ENCODE measurements around the gene SEC24D.
"Not testable (repeated sequence)": the region's sequence is repeated elsewhere in the genome, so short reads cannot be mapped to it uniquely, and the experiment has no call there.

Gene SEC24D, protein sequence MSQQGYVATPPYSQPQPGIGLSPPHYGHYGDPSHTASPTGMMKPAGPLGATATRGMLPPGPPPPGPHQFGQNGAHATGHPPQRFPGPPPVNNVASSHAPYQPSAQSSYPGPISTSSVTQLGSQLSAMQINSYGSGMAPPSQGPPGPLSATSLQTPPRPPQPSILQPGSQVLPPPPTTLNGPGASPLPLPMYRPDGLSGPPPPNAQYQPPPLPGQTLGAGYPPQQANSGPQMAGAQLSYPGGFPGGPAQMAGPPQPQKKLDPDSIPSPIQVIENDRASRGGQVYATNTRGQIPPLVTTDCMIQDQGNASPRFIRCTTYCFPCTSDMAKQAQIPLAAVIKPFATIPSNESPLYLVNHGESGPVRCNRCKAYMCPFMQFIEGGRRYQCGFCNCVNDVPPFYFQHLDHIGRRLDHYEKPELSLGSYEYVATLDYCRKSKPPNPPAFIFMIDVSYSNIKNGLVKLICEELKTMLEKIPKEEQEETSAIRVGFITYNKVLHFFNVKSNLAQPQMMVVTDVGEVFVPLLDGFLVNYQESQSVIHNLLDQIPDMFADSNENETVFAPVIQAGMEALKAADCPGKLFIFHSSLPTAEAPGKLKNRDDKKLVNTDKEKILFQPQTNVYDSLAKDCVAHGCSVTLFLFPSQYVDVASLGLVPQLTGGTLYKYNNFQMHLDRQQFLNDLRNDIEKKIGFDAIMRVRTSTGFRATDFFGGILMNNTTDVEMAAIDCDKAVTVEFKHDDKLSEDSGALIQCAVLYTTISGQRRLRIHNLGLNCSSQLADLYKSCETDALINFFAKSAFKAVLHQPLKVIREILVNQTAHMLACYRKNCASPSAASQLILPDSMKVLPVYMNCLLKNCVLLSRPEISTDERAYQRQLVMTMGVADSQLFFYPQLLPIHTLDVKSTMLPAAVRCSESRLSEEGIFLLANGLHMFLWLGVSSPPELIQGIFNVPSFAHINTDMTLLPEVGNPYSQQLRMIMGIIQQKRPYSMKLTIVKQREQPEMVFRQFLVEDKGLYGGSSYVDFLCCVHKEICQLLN

DNA sequence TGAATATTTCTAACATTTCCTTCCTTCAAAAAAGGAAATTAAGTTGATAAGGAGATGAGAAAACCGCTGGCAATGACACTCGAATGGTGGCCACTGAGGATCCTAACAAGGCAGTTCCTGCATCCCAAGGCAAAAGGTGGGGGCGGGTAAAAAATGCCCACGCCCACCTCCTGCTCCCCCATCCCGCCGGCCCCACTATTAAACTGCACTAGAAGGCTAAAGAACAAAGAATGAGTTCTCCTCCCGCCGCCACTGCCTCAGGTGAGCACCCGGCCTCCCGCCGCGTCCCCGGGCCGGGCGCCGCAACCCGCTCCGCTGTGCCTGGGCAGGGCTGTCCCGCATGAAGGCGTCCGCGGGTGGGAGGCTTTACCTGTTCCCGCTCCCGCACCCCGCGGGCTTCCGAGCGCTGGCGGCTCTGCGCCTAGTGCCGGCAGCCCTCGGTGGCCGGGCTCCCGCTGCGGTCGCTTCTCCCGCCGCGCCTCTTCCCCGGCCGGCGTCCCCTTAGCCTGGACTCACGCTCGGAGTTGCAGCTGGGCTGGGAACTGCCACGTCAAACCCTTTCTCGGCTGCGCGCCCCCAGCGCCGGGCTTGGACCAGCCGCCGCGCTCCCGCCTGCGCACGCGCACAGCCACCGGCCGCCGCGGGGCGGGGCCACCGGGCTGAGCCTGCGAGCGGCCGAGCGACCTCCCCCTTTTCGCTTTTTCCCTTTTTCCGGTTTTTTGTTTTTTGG, at the start of gene SEC24D:
Gene SEC24D (minus strand): TSS at position 556 of the 730 bp plus-strand sequence. CDS start 2,430 bp downstream, outside the sequence.
- DNase-seq = peak; percentile 7

DNA sequence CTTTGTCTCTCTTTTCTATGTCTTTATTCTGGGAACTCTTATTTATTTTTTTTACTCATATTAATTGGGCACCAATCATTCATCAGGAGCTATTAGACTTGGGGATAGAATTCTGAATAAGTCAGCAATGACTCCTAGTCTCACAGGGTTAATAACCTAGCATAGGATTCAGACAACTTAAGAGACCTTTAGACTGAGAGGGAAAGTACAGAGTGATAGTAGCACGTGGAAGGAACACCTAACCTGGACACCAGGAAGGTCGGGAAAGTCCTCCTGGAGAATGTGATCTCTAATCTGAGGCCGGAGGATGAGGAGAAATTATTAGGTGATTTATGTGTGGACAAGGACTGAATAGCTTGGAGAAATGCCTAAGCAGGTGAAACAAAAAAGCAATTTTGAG, 48.8 kb upstream of the SEC24D start:
- no peak for DNase-seq

DNA sequence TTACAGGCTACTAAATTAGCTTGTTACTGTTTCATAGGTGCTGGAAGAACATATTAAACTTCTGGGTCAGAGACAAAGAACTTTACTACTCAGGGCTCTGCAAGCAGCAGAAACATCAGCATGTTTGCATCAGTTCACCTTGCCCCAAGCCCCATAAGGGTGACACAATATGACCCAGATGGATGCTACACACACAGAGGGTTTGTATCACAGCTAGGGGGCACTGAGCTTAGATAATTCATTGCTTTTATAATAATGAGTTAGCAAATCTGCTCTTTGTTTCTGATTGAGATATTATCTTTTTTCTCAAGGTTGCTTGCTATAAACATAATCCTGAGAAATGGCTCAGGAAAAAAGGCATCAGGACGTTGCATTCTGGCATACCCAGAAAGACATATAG, 47.9 kb upstream of the SEC24D start:
- no peak for DNase-seq

DNA sequence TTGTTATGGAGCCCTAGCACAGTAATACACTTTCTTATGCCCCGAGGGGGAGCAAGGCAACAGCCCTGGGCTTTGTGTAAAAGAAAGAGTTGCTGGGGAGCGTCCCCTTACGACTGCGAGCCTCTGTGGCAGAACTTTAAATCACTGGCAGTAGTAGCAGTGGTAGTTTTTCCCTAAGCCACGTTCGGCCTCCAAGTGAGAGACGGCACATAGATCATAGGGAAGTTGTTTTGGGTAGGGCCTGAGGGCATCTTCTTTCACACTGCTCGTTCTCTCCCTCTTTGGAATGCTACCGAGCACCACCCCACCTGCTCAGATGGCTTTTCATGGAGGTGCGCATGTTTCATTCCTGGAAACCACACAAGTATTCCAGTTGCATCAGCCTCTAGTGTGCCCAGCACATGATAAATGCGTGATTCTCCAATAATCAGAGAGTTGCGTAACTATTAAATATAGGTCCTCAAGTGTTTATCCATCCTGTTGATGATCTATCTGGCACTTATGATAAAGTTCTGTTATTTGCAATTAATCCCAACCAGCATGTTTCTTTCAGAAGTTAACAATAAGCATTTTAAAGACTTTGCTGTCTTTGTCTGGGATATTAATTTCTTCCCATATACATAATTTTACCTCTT, 45.7 kb upstream of the SEC24D start:
- DNase-seq = no peak

DNA sequence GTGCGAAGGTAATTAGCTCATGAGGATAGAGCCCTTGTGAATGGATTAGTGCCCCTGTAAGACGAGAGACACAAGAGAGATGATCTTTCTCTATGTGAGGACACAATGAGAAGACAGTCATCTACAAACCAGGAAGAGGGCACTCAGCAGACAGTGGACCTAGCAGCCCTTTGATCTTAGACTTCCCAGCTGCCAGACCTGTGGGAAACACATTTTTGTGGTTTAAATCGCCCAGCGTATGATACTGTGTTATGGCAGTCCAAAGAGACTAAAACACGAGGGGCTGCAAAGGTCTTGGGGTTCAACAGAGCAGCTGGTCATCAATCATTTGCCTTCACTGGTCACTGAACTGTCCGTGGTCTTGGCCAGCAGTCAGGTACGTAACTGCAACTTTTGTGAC, 43.5 kb upstream of the SEC24D start:
- no peak for DNase-seq

DNA sequence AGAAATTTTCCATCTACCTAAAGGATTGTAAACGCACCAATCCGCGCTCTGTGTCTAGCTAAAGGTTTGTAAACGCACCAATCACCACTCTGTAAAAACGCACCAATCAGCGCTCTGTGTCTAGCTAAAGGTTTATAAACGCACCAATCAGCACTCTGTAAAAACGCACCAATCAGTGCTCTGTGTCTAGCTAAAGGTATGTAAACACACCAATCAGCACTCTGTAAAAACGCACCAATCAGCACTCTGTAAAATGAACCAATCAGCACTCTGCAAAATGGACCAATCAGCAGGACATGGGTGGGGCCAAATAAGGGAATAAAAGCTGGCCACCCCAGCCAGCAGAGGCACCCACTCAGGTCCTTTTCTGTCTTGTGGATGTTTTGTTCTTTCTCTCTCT, 42.6 kb upstream of the SEC24D start:
- not testable (repeated sequence) for DNase-seq

DNA sequence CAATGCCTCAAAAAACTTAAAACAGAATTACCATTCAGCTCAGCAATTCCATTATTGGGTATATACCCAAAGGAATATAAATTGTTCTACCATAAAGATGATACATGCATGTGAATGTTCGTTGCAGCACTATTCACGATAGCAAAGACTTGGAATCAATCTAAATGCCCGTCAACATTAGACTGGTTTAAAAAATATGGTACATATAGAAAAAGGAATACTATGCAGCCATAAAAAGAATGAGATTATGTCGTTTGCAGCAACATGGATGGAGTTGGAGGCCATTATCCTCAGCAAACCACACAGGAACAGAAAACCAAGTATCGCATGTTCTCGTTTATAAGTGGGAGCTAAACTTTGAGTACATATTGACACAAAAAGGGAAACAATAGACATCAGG, 41.9 kb upstream of the SEC24D start:
- DNase-seq = no peak

DNA sequence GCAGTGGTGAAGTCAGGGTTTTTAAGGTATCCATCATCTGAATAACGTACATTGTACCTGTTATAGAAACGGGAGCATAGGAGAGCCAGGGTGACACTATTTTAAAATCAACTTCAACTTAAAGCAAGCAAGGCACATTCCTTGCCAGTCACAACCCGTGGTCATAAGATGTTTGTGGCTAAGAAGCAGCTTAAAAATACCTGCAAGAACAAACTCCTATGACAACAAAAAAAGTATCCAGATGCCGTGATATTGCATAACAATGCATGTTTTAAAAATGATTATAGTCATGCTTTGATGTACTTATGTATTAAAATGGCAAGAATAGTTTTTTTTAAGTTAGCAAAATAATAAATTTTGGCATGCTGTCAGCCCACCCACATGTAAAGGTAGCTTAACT, 36.3 kb upstream of the SEC24D start:
- no peak for DNase-seq

DNA sequence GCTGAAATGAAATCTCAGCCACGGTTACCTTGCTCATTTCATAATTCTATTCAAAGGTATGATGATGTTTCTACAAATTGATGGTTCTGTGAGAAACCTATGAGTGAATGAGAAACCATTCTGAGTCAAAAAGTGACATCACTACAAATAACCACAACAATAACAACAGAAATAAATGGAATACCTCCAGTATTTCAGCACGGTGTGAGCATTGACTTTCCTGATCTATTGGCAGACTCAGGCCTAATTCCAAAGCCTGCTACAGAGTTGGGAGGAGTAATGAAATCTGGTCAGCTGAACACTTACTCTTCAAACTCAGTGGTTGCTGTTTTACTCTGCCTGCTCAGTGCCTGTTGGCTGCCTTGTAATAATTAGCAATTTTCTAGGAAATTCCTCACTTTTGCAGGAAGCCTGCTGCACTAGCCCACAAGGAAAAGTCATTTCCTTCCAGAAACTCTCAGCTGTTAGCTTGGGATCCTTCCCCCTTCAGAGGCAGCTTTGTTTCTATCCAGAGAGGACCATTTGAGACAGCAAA, 33.9 kb upstream of the SEC24D start:
- DNase-seq = no peak

DNA sequence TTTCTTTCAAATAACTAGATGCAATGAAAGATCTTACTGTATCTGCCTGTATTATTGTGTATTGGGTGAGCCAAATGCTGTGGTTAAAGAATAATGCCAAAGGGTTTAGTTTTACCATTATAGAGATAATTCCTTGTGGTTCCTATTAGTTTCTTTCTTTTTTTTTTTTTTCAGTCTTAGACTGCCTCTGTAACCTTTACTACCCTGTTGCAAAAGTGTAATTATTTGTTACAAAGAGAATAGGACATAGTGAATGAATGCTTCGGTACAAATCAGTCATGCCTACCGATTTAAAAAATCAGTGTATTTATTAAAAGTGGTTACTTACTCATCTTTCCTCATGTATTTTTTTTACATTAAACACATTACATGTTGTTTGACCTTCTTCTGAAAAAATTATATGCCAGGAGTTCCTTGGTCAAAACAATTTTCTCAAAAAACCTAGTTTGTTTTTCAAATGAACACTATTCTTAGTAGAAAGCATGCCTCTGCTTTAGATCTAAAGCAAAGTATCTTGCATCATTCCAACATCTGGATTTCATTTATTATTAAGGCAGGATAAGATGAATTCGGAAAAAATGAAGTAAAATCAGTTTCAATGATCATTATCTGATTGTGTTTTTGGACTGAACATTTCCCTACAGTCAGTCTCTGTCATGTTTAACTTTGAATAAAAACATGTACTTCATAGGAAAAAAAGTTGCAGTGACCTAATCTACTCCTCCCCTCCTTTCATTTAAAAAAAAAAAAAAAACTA, 31.6 kb upstream of the SEC24D start:
- DNase-seq = no peak

DNA sequence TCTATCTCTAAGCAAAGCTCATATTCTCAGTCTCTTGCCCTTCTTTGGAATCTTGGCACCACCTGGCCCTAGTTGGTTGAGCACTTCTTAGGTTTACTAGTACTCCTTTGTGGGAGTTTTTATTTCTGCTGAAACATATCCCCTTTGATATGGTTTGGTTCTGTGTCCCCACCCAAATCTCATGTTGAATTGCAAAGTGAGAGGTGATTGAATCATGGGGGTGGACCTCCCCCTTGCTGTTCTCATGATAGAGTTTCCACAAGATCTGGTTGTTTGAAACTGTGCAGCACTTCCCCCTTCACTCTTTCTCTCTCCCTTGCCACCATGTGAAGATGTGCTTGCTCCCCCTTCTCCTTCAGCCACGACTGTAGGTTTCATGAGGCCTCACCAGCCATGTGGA, 30.5 kb upstream of the SEC24D start:
- DNase-seq = no peak

DNA sequence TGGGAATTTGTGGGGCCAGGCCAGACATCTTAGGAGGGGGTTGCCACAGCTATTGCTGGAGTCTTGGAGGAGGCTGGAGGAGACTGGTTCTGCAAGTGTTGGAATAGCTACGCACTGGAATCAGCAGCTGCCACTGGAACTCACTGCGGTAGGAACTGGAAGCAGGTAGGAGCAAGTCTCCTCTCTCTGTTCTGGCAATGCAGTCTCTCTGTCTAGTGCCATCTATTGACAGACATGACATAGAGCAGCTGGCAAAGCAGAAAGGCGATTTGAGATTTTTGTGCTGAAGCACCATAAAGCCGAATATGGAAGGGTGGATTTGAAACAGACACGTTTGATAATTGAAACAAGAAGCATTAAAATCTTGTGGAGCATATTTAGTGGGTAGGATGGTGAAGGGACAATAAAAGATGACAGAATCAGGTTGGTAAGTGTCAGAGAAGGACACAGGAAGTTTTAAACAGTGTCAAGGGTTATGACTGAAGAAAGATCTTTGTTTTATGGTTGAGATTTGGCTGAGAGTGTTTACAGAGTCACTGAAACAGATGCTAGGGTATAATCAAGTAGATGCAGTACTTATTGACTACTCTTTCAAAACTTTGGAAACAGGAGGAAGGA, 29.3 kb upstream of the SEC24D start:
- no peak for DNase-seq

DNA sequence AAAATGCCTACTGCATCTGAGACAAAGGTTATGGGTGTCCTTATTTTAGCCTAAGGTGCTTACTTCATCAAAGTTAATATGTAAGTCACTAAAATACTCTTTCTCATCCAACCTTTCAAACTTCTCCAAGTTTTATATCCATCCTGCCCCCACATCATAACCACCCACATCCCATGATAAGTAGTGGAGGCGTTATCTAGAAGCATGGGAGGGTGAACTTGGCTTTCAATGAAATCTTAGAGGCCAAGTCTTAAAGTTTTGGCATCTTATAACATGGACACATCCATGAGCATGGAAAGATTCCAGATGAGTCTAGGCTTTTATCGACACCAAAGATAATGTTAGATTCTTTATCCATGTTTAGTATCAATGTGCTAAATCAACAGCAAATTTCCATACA, 22.9 kb upstream of the SEC24D start:
- no peak for DNase-seq

DNA sequence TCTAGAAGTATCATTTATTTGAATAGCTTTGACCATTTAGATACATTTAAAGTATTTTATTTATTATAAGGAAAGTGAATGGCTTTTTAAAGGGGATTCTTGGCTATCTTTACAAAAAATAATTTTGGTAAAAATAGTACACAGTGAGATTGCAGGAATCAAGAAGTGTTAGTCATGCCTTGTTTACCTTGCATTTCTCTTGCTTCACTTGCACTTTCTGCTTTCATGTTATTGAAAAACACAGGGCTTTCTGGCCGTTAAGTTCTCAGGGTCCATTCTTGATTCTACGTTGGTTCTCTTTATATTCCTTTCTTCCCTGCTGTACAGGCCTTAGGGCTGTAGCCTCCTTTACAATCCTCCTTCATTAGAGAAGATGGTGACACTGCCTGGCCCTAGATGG, 21.8 kb upstream of the SEC24D start:
- no peak for DNase-seq

DNA sequence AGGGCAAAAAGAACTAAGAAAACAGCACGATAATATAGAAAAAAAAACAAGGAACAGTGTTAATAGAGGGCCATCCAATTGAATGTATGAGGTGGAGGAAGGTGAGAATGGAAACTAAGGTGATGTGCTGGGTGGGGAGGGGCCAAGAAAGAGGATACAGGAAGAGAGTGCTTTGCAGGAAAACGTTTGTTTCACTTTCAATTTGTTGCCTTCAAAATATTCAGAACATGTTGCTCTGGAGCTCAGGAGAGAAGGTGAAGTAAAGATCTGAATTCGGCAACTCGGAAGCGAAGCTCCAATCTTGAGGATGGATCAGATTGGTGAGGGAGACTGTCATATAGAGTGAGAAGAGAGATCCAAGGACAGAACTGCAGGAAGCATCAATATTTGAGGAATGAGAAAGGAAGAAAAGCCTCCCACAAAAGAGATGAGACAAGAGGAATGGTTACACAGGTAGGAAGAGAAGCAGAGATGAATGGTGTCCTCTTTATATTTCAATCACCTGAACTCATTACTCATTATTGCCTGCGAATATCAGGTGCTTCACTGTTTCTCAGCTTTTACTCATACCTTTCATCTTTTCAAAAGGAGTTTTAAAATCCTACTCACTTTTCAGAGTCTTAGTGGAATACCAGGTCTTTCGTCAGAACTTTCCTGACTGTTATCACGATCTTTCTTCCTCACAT, 14.7 kb upstream of the SEC24D start:
- DNase-seq = no peak

DNA sequence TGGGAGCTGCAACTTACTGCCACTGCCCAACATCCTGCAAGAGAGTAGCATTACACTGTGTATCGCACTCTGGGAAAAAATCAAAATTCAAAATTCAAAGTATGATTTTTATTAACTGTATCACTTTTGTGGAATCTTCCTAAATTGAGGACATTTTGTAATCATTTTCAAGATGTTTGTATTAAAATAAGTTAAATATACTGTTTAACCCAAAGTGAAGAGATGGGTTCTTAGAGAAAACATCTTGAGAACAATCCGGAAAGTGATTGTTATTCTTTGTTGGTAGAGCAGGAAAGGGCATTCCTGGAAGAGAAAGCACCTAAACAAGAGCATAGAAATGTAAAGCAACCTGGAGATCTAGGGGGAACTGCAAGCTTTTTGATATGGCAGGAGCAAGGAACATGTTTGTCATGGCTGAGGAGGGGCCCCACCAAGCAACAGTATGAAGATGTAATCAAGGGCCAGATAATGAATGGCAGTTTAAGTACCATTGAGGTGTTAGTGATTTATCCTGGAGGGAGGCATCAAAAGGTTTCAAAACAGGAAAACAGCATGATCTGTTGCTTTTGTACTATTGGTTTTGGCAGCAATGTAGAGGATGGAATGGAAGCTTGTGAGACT, 14.1 kb upstream of the SEC24D start:
- DNase-seq = no peak

DNA sequence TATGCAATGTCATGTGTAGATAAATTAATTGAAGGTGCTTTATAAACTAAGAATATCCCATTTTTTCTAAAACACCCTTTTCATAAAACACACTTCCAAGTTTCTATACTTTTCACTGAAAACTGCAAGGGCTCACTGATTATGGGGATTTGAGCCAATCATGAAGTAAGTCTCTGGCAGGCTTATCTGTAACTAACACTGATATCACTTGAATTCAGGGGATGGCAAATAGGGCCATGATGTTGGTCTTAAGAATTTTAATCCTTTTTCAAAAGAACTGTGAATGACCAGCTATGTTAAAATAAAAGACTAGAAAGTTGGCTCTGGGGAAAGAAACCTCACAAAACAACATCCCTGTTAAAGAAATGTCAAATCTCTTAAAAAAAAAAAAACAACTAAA, 13.0 kb upstream of the SEC24D start:
- no peak for DNase-seq

DNA sequence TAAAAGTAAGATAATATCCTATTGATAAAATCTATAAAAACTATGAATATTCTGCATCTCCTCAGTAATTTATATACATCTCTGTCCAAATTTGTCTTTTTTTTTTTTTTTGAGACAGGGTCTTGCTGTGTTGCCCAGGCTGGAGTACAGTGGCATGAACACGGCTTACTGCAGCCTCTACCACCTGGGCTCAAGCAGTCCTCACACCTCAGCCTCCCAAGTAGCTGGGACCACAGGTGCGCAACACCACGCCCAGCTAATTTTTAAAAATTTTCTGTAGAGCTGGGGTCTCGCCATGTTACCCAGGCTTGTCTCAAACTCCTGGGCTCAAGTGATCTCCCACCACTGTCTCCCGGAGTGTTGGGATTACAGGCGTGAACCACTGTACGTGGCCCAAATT, 12.3 kb upstream of the SEC24D start:
- no peak for DNase-seq

DNA sequence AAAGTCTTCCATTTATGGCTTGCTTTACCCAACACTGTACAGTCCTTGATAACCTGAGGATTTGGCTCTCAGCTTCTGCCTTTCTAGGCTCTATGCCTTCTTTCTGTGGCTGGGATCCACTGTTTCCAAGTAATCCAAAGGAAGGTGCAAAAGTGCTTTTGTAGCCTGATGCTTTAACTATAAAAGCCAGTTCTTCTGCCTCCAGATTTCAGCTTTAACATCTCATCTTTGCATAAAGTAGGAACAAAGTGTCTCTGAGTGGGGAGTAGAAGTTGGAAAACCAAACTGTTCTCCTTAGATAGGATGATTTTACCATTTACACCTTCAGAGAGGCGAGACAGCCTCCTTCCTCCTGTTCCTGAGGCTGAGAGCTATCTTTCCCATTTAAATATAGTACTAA, 11.1 kb upstream of the SEC24D start:
- no peak for DNase-seq

DNA sequence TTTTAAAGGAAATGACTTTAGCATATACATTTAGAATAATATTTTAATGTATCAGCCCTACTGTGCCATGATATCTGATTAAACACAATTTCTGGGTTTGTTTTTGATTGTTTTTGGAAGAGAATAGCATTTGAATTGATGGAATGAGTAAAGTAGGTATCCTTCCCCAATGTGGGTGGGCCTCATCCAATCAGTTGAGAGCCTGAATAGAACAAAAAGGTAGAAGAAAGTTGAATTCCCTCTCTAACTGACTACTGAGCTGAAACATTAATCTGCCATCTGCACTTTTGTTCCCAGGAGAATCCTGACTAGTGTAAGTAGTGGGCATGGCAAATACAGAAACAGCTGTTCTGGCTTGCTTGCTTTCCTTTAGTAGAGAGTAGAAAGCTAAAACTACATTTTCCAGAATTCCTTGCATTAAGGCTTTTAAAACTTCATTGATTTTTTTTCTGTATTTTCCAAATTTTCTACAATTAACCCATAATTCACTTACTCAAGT, 9.7 kb upstream of the SEC24D start:
- DNase-seq = no peak
